ENCODE data around the gene IL16.

The IL16 gene

GRCh38 chr15:81209635-81210034 is 13.0 kb downstream of the IL16 start:
- no peak for DNase-seq

GRCh38 chr15:81211376-81211775 is 14.7 kb downstream of the IL16 start:
- no peak for DNase-seq

GRCh38 chr15:81213982-81214381 is 17.3 kb downstream of the IL16 start:
- no peak for DNase-seq

- DNase-seq: no peak
These were observed 18.9 kb downstream of the IL16 start for GRCh38 chr15:81215531-81215930.

- no peak for DNase-seq
These were observed 19.3 kb downstream of the IL16 start for GRCh38 chr15:81215983-81216382.

- no peak for DNase-seq
These were observed 19.7 kb downstream of the IL16 start for GRCh38 chr15:81216422-81216821.

GRCh38 chr15:81221449-81221848 is 24.8 kb downstream of the IL16 start:
- no peak for DNase-seq

- no peak for DNase-seq
These were observed 25.3 kb downstream of the IL16 start for GRCh38 chr15:81222007-81222406.

- no peak for DNase-seq
These were observed 26.8 kb downstream of the IL16 start for GRCh38 chr15:81223346-81223971.

GRCh38 chr15:81224232-81224631 is 27.6 kb downstream of the IL16 start:
- no peak for DNase-seq

- DNase-seq: no peak
These were observed 28.5 kb downstream of the IL16 start for GRCh38 chr15:81225161-81225671.

- no peak for DNase-seq
These were observed 31.0 kb downstream of the IL16 start for GRCh38 chr15:81227716-81228115.

GRCh38 chr15:81229586-81229985 is 32.9 kb downstream of the IL16 start:
- no peak for DNase-seq

- DNase-seq: no peak
These were observed 38.8 kb downstream of the IL16 start for GRCh38 chr15:81235276-81236123.

GRCh38 chr15:81239190-81239589 is 42.5 kb downstream of the IL16 start:
- DNase-seq: no peak

- no peak for DNase-seq
These were observed 46.1 kb downstream of the IL16 start for GRCh38 chr15:81242778-81243177.

GRCh38 chr15:81244306-81244705 is 47.6 kb downstream of the IL16 start:
- no peak for DNase-seq

- no peak for DNase-seq
These were observed 57.2 kb downstream of the IL16 start for GRCh38 chr15:81253846-81254245.

- DNase-seq: no peak
These were observed 57.7 kb downstream of the IL16 start for GRCh38 chr15:81254277-81254915.

GRCh38 chr15:81254916-81255290 is 58.2 kb downstream of the IL16 start:
- no peak for DNase-seq

- DNase-seq: no peak
These were observed 58.8 kb downstream of the IL16 start for GRCh38 chr15:81255315-81255957.

- DNase-seq: no peak
These were observed 59.3 kb downstream of the IL16 start for GRCh38 chr15:81255958-81256320.

GRCh38 chr15:81256916-81257315 is 60.2 kb downstream of the IL16 start:
- no peak for DNase-seq

Data from DMS79 (cell line).